Skeletal muscle cell (primary cell): Measurements from ENCODE around the gene ESAM.
A peak's percentile ranks its signal among the peaks of the same experiment; 100 is the strongest.
"Not testable (repeated sequence)": the region's sequence is repeated elsewhere in the genome, so short reads cannot be mapped to it uniquely, and the experiment has no call there.

Experiments used
- DNase-seq: peaks from one replicate; pipeline ENCODE4 v3.0.0-alpha.2; 2010; ENCODE audit warnings: low read depth
- H3K4me3 ChIP-seq: 2 replicates; pipeline ENCODE4 v1.5.1; 2011; ENCODE audit warnings: low read depth, mild to moderate bottlenecking, control low read depth, low read length, moderate library complexity

The ESAM gene

DNA sequence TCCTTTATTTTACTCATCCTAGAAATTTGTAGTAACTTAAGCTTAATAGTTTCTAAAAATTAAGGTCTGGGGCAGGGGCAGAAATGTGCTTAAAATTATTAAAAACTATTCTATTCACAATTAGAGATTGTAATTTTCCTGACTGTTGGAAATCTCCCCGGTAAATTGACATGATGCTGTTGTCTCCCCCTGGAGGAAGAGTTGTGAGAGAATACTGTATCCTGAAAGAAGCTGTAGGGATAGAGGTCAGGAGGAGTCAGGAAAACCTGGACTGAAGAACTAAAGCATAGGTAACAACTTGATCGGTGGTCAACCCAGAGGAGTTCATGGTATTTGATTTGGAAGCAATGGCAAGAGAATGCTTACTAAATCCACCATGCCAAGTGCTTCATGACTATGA lies 16.2 kb upstream of the ESAM start:
- H3K4me3 ChIP-seq: no peak overlapping the region
- no peak for DNase-seq

DNA sequence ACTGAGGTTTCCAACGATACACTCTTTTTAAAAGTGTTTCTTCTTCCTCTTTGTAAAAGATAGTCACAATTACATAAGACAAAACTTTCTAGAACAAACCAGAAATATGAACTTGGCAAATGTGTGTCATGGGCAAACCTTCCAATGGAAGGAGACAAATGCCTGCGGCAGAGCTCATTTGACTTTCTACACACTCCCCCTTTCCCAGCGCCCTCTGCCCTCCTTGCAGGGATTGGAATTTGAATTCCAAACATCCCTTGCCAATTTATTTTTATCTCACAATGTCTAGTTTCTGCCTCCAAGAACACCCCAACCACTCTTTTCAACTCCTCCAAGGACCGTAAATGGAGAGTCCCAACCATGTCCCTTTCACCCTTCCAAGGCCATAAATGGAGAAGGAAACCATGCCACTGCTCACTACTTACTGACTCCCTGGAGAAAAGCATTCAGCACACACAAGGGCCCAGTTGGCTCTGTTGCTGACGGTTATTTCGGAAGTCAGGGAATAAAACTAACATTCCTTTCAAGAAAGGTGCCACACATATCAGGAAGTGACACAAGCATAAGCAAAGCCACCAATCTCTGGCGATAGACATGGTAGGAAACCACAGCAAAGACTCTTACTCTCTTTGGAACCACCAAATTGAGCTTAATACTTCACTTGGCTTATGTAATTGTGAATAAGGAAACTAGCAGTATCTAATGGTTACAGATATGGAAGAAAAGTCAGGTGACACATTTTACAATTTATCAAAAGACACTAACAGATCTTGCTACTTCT lies 15.0 kb upstream of the ESAM start:
- DNase-seq: no peak
- no peak overlapping the region for H3K4me3 ChIP-seq

DNA sequence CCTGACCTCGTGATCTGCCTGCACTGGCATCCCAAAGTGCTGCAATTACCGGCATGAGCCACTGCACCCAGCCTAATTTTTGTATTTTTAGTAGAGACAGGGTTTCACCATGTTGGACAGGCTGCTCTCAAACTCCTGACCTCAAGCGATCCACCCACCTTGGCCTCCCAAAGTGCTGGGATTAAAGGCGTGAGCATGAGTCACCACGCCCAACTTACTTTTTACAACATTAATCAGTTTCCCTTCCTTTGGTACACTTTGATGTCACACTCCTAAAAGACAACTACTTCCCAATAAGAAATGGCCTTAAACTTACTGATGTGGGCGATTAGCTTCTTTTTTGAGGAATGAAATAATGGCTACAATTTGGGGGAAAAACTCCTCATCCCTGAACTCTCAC lies 8.9 kb upstream of the ESAM start:
- not testable (repeated sequence) for DNase-seq, H3K4me3 ChIP-seq

DNA sequence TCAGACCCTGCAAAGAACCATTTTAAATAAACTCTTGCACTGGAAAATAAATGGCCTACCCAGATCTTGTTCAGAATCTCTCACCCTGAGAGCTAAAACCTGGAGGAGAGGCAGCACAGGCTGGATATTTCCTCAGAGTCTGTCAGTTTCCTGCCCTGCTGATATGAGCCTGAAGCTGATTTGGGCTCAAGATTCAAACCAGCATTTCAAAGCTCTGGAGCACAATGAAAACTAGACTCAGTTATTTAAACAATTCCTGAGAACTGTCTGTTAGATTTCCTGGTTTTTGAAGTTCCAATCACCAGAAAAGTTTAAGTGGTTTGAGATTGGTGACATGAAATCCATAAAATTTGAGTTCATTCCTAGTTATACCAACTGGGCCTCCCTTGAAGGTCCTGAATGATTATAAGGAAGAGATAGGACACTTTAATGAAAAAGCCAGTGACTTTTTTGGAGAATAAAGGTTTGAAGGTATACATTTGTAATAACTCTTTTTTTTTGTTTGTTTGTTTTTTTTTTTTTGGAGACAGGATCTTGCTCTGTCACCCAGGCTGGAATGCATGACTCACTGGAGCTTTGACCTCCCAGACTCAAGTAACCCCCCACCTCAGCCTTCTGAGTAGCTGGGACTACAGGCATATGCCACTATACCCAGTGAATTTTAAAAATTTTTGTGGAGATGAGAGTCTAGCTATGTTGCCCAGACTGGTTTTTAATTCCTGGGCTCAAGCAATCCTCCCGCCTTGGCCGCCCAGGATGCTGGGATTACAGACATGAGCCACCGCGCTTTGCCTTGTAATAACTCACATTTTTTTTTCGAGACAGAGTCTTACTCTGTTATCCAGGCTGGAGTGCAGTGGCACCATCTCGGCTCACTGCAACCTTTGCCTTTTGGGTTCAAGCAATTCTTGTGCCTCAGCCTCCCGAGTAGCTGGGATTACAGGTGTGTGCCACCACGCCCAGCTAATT lies 8.0 kb upstream of the ESAM start:
- no peak for DNase-seq
- H3K4me3 ChIP-seq: no peak overlapping the region

DNA sequence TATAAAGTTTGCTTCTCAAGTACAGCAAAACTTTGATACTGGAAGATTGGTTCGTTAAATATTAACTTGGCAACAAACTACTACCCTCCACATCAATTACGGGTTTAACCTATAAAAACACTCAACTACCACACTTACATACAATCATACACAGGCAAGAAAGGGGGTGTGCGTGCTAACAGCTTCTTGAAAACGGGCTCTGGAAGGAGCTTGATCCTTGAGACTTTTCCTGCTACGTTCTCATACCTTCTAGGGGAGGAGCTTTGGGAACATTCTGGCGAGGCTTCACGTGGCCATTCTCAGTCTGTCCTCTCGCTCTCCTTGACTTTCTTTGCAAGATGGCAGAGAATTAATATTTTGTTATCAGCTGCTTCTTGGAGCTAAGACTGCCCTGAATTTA lies 6.8 kb upstream of the ESAM start:
- H3K4me3 ChIP-seq: no peak overlapping the region
- no peak for DNase-seq

DNA sequence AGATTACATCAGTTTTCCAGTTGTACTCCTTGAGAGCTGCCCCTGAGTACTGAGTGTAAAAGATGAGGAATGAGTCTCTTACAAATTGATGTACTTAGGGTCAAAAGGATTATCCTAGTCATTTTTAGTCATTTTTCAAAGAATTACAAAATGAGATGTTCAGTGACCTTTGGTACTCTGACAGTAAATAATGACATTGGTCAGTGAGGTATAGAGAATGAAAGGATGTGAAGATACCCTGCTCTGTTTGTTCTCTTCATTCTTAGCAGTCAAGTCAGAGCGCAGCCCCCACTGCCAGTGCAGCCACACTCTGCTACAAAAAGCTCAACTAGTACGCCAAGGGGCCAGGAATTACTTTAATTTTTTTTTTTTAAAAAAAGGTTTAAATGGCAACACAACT lies 4.1 kb upstream of the ESAM start:
- no peak for DNase-seq
- no peak overlapping the region for H3K4me3 ChIP-seq

DNA sequence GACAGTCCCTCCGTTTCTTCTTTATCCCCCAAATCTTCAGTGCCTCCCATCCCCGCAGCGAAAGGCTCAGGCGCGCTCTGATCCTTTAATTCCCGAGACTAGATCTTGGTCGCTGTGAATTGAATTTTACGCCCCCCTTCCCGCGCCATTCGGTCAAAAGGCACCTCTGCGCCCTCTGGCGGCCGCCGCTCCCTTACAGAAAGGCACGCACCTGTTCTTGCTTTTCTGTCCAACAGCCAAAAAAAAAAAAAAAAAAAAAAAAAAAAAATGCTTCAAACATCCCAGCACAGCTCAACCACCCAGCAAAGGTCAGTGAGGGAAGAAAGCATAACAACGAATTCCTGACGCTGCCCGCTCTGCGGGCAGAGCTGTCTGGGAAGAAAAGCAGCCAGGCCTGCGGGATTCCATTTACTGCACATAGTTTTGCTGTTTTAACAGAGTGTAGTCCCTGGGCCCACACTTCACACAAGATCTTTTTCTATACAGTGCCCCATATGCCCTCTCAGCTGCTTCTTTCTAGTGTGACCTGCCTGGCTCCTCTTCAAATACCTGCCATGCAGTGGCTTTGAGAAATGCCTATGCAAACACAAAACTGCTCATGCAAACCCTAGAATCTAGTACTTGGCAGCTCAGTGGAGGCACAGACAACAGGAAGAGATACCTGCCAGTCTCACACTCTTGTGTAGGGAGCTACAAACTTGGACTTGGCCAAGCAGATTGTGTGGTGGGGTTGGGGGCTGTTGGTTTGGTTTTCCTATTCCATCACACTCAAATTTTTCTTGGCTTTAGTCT lies 1.3 kb upstream of the ESAM start:
- peak overlapping the region; percentile 46 for H3K4me3 ChIP-seq
- peak; percentile 24 for DNase-seq

DNA sequence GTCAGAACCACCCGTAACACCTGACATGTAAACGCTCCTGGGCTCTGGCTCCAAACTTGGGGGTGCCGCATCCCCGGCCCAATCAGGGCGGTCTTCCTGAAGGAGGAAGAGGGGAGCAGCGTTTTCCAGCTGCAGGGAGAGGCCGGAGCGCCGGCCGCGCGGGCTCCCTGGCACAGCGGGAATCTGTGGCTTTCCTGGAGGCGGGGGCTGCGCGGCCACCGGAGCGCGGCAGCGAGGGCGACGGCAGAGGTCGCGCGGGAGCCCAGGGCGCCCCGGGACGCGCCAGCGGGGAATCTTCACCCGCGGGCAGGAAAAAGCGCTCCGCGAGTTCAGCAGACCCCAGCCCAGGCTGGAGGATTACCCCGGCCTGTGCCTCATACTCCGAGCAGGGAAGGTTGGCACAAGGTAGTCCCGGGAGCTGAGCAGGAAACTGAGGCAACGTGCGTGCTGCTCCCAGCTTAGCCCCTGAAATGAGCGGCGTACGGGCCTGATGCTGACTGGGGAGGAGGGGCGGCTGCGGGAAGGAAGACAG lies 600 bp upstream of the ESAM start:
- peak overlapping the region; percentile 46 for H3K4me3 ChIP-seq
- DNase-seq: no peak

DNA sequence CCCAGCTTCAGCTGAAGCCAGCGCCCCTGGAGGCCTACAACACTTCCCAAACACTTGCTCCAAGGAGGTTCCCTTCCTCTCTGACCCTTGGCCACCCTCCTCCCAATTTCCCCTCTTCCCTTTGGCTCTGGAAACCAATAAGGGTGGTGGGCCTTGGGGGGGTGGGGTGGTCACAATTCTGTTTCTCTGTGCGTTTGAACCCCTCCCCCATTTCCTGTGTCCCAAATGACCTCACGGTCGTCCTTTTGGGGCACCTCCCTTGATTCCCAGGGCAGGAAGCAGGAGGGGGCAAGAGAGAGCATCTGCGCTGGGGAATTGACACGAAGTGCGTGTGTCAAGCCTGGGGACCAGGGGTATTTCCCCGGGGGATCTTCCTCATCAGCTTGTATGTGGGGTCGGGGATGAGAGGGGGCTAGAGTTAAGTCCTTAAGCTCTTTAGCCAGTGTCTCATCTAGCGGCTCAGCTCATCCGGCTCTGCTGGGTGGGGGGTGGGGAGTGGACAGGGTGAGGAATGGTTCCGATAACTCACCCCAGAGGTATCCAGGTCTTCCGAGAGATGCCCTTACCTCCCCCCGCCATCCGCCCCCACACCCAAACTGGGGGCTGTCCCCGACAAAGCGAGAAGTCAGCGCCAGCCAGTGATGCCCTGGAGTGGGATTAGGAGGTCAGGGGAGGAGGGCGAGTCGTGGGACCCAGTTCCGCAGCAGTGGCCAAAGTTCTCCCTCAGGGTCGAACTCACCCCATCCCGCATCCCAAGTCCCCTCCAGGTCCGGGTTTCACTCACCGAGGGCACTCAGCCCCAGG lies 587 bp downstream of the ESAM start:
- no peak overlapping the region for H3K4me3 ChIP-seq
- no peak for DNase-seq

DNA sequence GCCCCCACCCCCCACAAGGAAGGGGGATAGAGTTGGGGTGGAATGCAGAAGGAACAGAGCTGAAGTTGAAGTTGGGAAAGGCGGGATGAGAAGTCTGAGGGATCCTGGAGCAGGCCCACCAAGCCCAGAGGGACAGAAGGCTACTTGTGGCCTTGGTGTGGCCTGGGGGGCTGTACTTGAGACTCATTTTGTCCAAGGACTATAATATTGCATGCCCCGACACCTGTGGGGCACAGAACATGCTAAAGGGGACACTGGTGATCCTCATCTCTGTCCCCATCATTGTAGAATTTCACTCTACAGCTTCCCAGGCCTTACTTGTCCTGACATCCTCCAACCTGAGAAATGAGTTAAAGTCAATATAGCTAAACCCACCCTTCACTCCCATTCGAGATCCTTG lies 1.3 kb downstream of the ESAM start:
- no peak for DNase-seq
- no peak overlapping the region for H3K4me3 ChIP-seq

DNA sequence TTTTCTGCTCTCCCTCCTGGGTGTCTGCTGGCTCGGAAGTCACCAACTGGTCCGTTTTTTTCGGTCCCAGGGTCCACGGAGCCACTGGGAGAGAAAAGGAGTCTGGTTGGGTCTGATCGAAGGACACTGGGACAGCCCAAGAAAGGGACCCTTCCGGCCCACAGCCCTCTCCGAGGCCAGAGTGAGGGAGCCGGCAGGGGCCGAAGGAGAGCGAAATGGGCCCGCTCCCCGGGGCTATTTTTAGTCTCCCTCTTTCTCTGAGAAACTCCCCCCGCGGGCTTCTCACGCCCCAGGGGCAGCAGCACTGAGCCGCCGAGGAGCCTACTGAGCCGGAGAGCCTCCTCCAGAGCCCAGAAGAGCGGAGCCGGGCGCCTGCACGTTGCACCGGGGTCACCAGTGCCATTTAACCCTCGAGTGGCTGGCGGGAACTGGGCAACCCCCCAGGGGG lies 1.9 kb downstream of the ESAM start:
- H3K4me3 ChIP-seq: no peak overlapping the region
- DNase-seq: no peak

DNA sequence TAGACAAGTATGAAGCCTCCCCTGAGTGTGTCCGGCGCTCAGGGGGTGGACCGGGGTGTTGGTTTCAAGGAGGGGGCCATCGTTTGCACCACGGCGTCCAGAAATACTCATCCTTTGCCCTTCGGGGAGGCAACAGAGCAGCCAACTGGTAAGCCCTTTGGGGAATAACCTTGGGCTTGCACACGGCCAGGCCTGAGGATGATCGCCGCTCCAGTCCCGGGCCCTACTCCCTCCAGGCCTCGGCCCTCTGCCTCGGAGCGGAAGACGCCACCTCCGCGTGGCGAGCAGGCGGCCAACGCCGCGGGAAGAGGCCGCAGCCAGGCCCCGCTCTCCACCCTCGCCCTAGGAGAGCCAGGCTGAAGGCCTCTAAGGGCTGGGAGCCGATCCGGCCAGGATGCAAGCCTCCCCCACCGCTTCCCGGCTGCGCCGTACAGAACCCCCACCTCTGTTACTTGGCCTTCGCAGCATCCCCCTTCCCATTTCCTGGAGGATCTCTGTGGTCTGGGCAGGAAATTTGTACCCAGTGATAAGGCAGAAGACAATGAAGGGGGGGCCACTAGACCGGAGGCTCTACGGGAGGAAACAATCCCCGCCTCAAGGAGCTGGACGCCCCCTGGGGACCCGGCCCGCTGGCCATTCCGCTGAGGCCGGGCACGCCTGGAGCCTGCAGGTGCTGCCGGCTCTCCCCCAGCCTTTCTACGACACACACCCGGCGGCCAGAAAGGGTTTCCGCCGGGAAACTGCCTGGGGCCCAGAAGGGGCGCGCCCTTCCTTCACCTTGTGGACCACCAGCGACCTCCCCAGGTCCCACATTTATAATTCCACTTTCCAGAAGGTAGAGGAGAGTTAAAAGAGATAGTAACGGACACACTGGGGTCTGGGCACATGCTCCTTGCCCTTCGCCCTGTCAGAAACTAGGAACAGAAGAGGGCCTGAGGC lies 2.6 kb downstream of the ESAM start:
- no peak for DNase-seq
- no peak overlapping the region for H3K4me3 ChIP-seq

DNA sequence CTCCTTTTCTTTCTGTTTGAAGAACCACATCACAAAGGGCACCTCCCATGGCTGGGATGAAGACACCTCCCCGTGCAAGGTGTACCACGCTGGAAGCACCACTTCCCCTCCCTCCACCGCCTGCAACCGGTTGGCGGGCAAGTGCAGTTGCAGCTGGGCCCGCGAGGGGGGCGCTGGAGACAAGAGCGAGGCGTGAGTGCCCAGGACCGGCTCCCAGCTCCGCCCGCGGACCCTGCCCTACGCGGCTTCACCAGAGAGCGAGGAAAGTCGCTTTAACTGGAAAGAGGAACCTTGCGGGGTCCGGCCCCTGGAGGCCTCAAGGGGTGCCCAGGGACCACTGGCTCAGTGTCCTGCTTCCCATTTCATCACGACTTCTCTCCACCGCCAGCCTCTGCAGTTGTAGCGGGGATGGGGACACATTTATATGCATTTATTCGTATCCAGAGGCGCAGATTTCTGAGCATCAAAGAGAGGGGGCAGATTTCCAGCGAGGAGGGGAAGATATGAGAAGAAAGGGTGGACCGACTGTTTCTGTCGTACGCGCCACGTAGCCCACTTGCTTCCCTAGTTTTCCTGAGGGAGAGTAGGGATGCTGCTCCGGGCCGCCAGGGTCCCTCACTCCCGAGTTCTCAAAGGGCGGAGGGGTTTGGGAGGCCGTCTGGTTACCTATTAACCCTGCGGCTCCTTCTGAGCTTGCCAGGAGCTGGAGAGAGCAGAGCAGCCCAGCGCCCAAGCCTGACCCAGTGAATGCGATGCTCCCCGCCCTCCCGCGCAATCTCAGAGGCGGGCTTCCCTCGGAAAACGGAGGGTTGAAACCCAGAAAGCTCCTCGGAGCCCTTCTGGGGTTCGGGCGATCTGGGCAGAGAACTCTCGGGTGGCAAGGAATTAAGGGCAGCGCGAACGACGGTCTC lies 3.5 kb downstream of the ESAM start:
- H3K4me3 ChIP-seq: peak overlapping the region; percentile 42
- no peak for DNase-seq

DNA sequence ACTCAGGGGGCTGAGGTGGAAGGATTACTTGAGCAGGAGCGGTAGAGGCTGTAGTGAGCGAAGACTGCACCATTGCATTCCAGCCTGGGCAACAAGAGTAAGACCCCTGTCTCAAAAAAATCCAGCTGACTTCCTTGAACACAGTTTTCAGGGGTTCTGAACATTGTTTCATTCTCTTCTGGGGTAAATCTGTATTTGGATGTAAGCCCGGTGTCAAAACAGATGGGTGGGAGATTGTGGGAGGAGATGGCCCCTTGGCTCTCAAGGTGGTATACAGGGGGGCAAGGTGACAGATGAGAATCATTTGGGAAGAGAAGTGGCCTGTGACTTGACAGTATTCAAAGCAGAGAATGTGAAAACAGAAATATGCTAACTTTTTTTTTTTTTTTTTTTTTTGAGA lies 4.8 kb downstream of the ESAM start:
- DNase-seq: no peak
- H3K4me3 ChIP-seq: no peak overlapping the region

DNA sequence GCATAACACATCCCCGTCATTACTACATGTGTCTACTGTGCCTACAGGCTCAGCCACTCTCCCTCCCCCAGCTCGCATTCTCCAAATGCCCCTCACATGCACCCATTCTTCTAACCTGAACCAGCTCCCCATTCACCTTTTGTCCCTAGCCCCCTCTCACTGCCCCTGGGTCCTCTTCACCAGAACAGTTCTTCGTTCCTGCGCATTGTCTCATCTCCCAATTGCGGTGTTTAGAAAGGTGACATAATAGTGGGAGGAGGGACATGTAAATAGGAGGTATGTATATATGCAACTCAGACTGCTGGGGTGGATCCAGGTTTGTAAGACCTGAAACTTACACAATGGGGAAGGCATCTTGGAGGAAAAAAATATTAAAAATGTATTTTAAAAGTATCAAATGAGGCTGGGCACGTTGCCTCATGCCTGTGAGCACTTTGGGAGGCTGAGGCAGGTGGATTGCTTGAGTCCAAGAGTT lies 5.3 kb downstream of the ESAM start:
- no peak overlapping the region for H3K4me3 ChIP-seq
- no peak for DNase-seq

DNA sequence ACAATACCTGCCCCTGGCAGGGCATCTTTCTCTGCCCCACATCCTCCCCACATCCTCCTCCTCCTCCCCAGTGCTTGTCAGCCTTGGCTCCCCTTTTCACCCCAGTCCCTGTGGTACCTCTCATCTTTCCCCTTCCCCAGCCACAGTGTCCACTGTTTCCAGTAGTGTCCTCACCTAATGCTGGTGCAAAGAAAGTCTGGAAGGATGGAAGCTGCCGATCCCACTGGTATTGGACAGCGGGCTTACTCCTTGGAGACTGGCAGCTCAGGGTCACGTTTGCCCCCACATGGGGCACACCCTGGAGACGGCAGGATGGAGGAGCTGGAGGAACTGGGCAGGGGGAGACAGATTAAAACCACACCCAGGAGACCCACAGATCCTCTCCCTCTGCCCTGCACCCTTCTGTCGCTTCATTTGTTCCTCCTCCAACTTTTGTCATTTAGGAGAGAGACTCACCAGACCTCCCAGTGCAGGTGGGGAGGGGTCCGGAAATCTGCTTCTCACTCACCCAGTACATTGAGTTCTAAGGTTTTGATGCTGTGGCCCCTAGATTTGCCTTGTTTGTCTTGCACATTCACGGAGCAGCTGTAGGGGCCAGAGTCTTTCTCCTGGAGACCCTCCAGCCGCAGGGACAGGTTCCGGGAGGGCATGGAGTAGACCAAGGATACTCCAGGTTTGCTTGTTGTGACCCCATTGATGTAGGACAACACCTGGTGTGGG lies 5.9 kb downstream of the ESAM start:
- no peak for DNase-seq
- no peak overlapping the region for H3K4me3 ChIP-seq
